A549 treated with Hydrocortisone at 1 μM for 4 hours (cell line): Measurements from ENCODE around the gene PEX13. TPM values are rescaled to one million over a fixed set of nuclear protein-coding genes. Genes with fewer than 3 reads are reported as not detected.

Experiments
- total RNA-seq: library from RNA; stranded (reverse); fragments of 200-300 nt; extraction: Qiagen RNA extraction; gene quantifications from 5 replicates; pipeline ENCODE4 v1.2.3, GENCODE V29; 2022

The PEX13 gene, protein sequence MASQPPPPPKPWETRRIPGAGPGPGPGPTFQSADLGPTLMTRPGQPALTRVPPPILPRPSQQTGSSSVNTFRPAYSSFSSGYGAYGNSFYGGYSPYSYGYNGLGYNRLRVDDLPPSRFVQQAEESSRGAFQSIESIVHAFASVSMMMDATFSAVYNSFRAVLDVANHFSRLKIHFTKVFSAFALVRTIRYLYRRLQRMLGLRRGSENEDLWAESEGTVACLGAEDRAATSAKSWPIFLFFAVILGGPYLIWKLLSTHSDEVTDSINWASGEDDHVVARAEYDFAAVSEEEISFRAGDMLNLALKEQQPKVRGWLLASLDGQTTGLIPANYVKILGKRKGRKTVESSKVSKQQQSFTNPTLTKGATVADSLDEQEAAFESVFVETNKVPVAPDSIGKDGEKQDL
- total RNA-seq: 13.9 to 17.9 TPM (median 15.0 TPM) in 5 replicates

DNA sequence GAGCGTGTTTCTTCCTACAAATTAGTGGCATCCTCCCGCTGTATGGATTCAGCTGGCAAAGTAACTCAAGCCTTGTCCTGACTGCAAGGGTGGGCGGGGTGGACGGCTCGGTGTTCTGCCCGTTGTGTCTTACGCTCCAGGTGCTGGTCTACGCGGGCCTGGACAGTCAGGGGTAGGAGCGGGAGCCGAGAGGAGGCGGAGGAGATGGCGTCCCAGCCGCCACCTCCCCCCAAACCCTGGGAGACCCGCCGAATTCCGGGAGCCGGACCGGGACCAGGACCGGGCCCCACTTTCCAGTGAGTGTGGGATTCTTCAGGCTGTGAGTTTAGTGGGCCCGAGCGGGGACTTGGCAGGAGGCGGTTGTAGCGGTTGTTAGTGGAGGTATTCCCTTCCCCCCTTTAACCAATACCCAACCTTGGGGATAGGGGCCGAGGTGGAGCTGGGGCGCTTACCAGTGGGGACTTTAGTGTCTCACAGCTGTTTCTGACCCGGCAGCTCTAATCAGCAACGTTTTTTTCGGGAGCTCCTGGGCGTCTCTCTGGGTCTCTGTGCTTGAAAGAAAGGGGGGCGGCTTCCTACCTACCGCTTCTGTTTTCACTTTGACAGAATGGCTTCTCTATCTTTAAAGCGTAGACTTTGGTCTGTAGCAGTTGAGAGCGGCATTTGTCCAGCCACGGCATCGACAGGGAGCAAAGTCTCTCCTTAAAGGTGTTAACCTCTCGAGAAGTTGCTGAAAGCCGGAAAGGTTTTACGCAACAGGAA, at the start of gene PEX13, which contains the start of gene PUS10:
TSS of gene PEX13 (plus strand) at position 165 of the 762 bp plus-strand sequence. CDS start at position 205, 40 bp downstream.
TSS of gene PUS10 (minus strand) at position 700 of the 762 bp plus-strand sequence. CDS start 6,365 bp downstream, outside the sequence.

GRCh38 chr2:61065714-61066709, 48.5 kb downstream of the PEX13 start, which contains the start of gene SANBR:
SANBR (plus strand) TSS chr2:61065871; CDS start chr2:61070351, 4,480 bp downstream.

Other genes with a start within 250 kb of the PEX13 start
- 1.3 to 2.8 TPM (median 2.5 TPM) in 5 replicates for gene REL, start 136.1 kb upstream of the PEX13 start, total RNA-seq
- gene PUS10, start 535 bp downstream of the PEX13 start, total RNA-seq: 1.8 to 3.4 TPM (median 2.5 TPM) in 5 replicates
- gene SANBR, start 48.2 kb downstream of the PEX13 start, total RNA-seq: 9.2 to 14.0 TPM (median 13.6 TPM) in 5 replicates
- gene C2orf74, start 144.5 kb downstream of the PEX13 start, total RNA-seq: 15.3 to 22.5 TPM (median 16.4 TPM) in 5 replicates